Measurements from ENCODE around the gene KCNMB2.

The KCNMB2 gene

DNA sequence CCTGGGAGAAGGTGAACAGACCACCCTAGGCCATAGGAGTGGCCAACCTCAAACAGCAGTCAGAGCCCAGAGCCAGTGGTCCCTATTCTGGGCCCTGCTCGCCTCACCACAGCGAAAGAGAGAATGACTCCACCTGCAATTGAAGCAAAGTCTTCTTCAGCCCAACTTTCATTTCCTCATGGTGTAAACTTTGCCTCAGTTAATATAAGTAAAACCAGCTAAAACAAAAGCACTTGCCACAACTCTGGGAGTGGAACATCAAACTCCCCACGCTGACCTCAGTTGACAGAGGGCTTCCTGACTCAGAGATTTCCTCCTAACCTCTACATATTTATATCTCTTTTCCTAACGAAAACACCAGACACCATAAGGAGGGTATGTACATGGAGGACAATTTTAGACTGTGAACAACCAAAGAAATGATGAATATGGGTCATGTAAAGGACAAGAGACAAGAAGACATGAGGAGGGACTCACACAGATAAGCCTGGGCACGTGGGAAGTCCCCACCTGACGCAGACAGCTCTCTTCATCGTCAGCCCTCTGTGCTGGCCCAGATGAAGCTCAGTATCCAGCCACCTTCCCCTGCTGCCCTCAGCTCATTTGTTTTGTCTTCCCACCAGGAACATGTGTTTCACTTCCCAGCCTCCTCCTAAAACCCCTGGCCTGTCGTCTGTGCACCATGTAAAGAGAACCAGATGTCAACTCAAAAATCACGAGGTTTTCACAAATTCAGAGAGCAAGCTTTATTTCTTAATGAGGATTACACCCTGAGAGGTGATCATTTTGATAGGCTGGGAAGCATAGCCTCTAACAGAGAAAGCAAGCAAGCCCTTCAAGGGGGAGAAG, 140.9 kb downstream of the KCNMB2 start:
- no peak overlapping the region for H3K4me3 ChIP-seq (ENCODE audit: low read depth, low read length)
- TF ChIP-seq CTCF (IDR thresholded peaks at IDR 0.05; ENCODE audit: borderline replicate concordance, insufficient read depth, low read depth, low read length) = no peak

GRCh38 chr3:178677961-178678360, 141.7 kb downstream of the KCNMB2 start:
- no peak for TF ChIP-seq CTCF (IDR thresholded peaks at IDR 0.05; ENCODE audit: borderline replicate concordance, insufficient read depth, low read depth, low read length)
- H3K4me3 ChIP-seq (ENCODE audit: low read depth, low read length) = no peak overlapping the region

DNA sequence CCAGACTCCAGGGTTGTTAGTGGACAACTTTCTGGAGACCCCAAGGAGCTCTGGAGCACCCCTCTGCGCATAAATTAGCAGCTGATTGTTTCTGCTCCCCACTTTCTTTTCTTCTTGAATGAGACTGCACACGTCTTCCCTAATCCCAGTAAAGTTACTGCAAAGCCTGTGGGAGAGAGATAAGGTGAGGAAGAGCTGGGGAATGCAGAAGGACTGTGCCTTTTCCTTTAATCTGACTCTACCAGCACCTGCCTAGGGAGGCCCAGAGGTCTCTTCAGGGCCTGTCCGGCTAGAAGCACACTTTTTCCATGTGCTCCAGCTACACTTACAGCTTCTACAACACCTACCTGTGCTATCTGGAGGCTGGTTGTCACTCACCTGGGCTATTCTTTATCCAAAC, 143.8 kb downstream of the KCNMB2 start:
- TF ChIP-seq CTCF (IDR thresholded peaks at IDR 0.05; ENCODE audit: borderline replicate concordance, insufficient read depth, low read depth, low read length) = no peak
- no peak overlapping the region for H3K4me3 ChIP-seq (ENCODE audit: low read depth, low read length)

- TF ChIP-seq CTCF (IDR thresholded peaks at IDR 0.05; ENCODE audit: borderline replicate concordance, insufficient read depth, low read depth, low read length) = no peak
- no peak overlapping the region for H3K4me3 ChIP-seq (ENCODE audit: low read depth, low read length)
Measured at GRCh38 chr3:178680489-178680888, 144.3 kb downstream of the KCNMB2 start.

DNA sequence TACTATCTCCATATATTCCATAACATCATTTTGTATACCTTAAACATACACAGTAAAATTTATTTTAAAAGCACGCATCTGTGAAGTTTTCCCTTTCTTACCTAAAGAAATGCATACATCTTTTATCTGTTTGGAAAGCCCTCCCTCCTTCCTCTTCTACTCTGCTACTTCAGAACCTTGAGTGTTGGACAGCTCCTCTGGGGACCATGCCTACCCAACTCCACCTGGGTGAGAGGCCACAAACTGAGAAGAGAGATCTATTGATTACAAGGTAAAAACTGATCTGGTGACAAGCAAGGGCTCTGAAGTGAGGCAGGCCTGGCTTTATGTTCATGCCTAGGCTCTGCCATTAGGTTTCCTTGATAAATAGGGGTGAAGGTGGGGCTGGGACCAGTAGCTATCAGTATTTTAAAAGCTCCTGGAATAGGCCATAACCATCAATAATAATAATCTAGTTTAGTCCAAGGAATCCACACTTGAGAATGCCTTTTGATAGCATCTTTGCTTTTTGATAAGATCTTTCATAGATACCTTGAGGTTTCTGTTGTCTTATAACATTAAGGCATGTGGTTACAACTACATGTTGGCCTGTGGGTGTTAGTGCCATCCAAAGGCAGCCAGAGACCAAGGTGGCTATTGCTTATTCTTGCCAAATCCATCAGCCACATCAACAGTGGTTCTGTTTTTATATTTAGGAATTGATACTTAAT, 148.8 kb downstream of the KCNMB2 start:
- no peak overlapping the region for H3K4me3 ChIP-seq (ENCODE audit: low read depth, low read length)
- no peak for TF ChIP-seq CTCF (IDR thresholded peaks at IDR 0.05; ENCODE audit: borderline replicate concordance, insufficient read depth, low read depth, low read length)

DNA sequence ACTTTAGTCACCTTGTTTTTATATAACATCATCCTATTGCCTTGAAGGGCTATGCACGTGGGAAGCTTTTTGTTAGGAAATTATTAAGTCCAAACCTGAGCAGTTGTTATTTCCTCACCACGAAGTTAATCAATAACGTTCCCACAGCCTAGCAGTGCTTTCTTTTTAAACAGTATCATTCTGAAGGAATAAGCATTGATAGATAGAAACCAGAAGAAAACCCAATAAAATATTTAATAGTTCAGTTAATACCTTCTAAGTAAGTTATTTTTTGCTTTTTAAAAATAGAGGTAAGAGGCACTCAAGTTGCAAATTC, 149.3 kb downstream of the KCNMB2 start:
- no peak overlapping the region for H3K4me3 ChIP-seq (ENCODE audit: low read depth, low read length)
- TF ChIP-seq CTCF (IDR thresholded peaks at IDR 0.05; ENCODE audit: borderline replicate concordance, insufficient read depth, low read depth, low read length) = no peak

GRCh38 chr3:178686826-178687225, 150.6 kb downstream of the KCNMB2 start:
- H3K4me3 ChIP-seq (ENCODE audit: low read depth, low read length) = no peak overlapping the region
- no peak for TF ChIP-seq CTCF (IDR thresholded peaks at IDR 0.05; ENCODE audit: borderline replicate concordance, insufficient read depth, low read depth, low read length)
